K562 (cell line): ENCODE results near the gene MYOM1. TPM values are rescaled to one million over a fixed set of nuclear protein-coding genes. Genes with fewer than 3 reads are reported as not detected.
A peak's percentile ranks its signal among the peaks of the same experiment; 100 is the strongest.

Source experiments
- ATAC-seq: fragments of 200-7000 bp; cut with Tn5 transposase; 3 replicates; pipeline ENCODE4 v1.9.1; 2020; ENCODE audit warnings: moderate library complexity
- BruUV-seq: library from RNA; stranded (reverse); fragments of 400-500 nt; replicated peaks from 2 replicates; lab custom pipeline; 2021; lab: Mats Ljungman, UMichigan
- CTCF ChIA-PET: fragments of 300-600 bp; formaldehyde crosslinking; extraction: SDS; loops from one replicate; lab custom pipeline; 2021; ENCODE audit warnings: low intra/inter-chr PET ratio; lab: Yijun Ruan, JAX
- POLR2A ChIA-PET: fragments of 300-600, 350-650 bp; sonication (Branson Sonifier 250); formaldehyde crosslinking; extraction: SDS; loops from one replicate; lab custom pipeline; 2021; ENCODE audit warnings: antibody characterized with exemption, inconsistent platforms; lab: Yijun Ruan, JAX
- DNase-seq, 4 experiments: peaks; one replicate each; pipeline versions ENCODE4 v3.0.0 to v3.0.0-alpha.2; 2011 to 2018; ENCODE audit warnings: low spot score in 3 of 4, mixed read lengths in 3 of 4; ENCODE audit errors: extremely low read depth in 1 of 4
- FAIRE-seq: peaks from 2 replicates; lab custom pipeline; 2011; peaks lifted over from hg19 to GRCh38; lab: Jason Lieb, UNC
- H2AFZ ChIP-seq: 2 replicates; pipeline ENCODE4 v1.6.0; 2011; ENCODE audit warnings: low read depth, low read length, control low read depth, inconsistent platforms
- H3K27ac ChIP-seq: fragments of 200-600 bp; 3 replicates; pipeline ENCODE4 v1.8.0; 2011; ENCODE audit warnings: low read depth, mild to moderate bottlenecking, control low read depth, inconsistent platforms, low read length, moderate library complexity, mixed read lengths; ENCODE audit errors: extremely low read depth
- H3K27me3 ChIP-seq, 2 experiments: fragments of 300-600 bp in 1 of 2; 2 replicates in 1 of 2; 3 replicates in 1 of 2; pipeline versions ENCODE4 v1.6.0 to v1.8.0; 2011; ENCODE audit warnings: inconsistent platforms in 2 of 2, low read length in 2 of 2, mild to moderate bottlenecking in 1 of 2, mixed read lengths in 1 of 2, moderate library complexity in 1 of 2; ENCODE audit not compliant: control insufficient read depth in 2 of 2, insufficient read depth in 2 of 2
- H3K36me3 ChIP-seq: fragments of 300-600 bp; 3 replicates; pipeline ENCODE4 v1.8.0; 2011; ENCODE audit warnings: mild to moderate bottlenecking, low read length, inconsistent platforms; ENCODE audit not compliant: control insufficient read depth, insufficient read depth
- H3K4me1 ChIP-seq, 2 experiments: fragments of 200-600 bp in 1 of 2; replicated peaks in 1 of 2; 2 replicates in 1 of 2; 3 replicates in 1 of 2; pipeline versions ENCODE4 v1.5.1 to v1.8.0; 2011; ENCODE audit warnings: inconsistent platforms in 2 of 2, low read length in 2 of 2, mild to moderate bottlenecking in 1 of 2, mixed read lengths in 1 of 2, moderate library complexity in 1 of 2; ENCODE audit not compliant: control insufficient read depth in 2 of 2, insufficient read depth in 2 of 2
- H3K4me2 ChIP-seq: 2 replicates; pipeline ENCODE4 v1.6.1; 2011; ENCODE audit warnings: low read length, control low read depth, inconsistent platforms, mixed read lengths; ENCODE audit not compliant: insufficient read depth
- H3K4me3 ChIP-seq: fragments of 200-600 bp; sonication (generic), shearing (Covaris generic); 2 replicates; pipeline ENCODE4 v1.5.1; 2016; ENCODE audit warnings: control low read depth, inconsistent platforms
- H3K79me2 ChIP-seq: fragments of 200-600 bp; 3 replicates; pipeline ENCODE4 v1.8.0; 2011; ENCODE audit warnings: low read length, inconsistent platforms; ENCODE audit not compliant: control insufficient read depth, insufficient read depth
- H3K9ac ChIP-seq, 2 experiments: 2 replicates each; pipeline versions ENCODE4 v1.6.0 to v1.6.1; 2011; ENCODE audit warnings: low read depth in 2 of 2, low read length in 2 of 2, control low read depth in 1 of 2, inconsistent platforms in 1 of 2, mild to moderate bottlenecking in 1 of 2, mixed read lengths in 1 of 2; ENCODE audit not compliant: insufficient read depth in 1 of 2
- H3K9me1 ChIP-seq: one replicate; pipeline ENCODE4 v1.6.0; 2011; ENCODE audit warnings: inconsistent platforms, mild to moderate bottlenecking, low read length, moderate library complexity; ENCODE audit not compliant: control insufficient read depth, insufficient read depth
- H3K9me3 ChIP-seq: replicated peaks from 2 replicates; pipeline ENCODE4 v1.5.1; 2011; ENCODE audit warnings: low read depth, low read length, inconsistent platforms; ENCODE audit not compliant: control insufficient read depth, insufficient read depth
- H4K20me1 ChIP-seq: replicated peaks from 2 replicates; pipeline ENCODE4 v1.6.1; 2011; ENCODE audit warnings: low read length, inconsistent platforms, mixed read lengths; ENCODE audit not compliant: control insufficient read depth, insufficient read depth
- CBX8 ChIP-seq: fragments of 200-600 bp; sonication (generic); IDR thresholded peaks from 2 replicates; pipeline ENCODE4 v1.6.1; 2012; ENCODE audit warnings: borderline replicate concordance, mixed run types, low read depth, mild to moderate bottlenecking, moderate library complexity, mixed read lengths, low read length, control low read depth, inconsistent platforms; ENCODE audit not compliant: poor library complexity, severe bottlenecking; ENCODE audit errors: extremely low read depth
- MBD1 ChIP-seq: fragments of 250-450 bp; sonication (Bioruptor Pico); IDR thresholded peaks from 2 replicates; pipeline ENCODE4 v1.8.0; 2022; ENCODE audit warnings: inconsistent platforms
- MNT ChIP-seq, 2 experiments: fragments of 450-650 bp; conservative IDR thresholded peaks; 2 replicates each; pipeline ENCODE4 v1.6.1; 2017; ENCODE audit warnings: mild to moderate bottlenecking in 2 of 2, moderate library complexity in 2 of 2
- POLR2AphosphoS2 ChIP-seq: IDR thresholded peaks from 2 replicates; pipeline ENCODE4 v1.6.1; 2012; ENCODE audit warnings: low read length, improper control_type of control experiment
- PPARD ChIP-seq: fragments of 250-450 bp; sonication (Bioruptor Pico); IDR thresholded peaks from 2 replicates; pipeline ENCODE4 v1.8.0; 2022; ENCODE audit warnings: inconsistent platforms, mild to moderate bottlenecking, moderate library complexity
- SMAD3 ChIP-seq: fragments of 450-650 bp; formaldehyde crosslinking; conservative IDR thresholded peaks from 2 replicates; pipeline ENCODE4 v1.4.0; 2020; ENCODE audit warnings: mild to moderate bottlenecking
- TOE1 ChIP-seq, 2 experiments: fragments of 450-650 bp in 1 of 2; sonication (generic) in 1 of 2; formaldehyde crosslinking in 1 of 2; IDR thresholded peaks; 2 replicates each; pipeline versions ENCODE4 v1.7.1 to v1.8.0; 2016 to 2022; ENCODE audit warnings: borderline replicate concordance in 2 of 2, mild to moderate bottlenecking in 2 of 2, antibody characterized with exemption in 1 of 2, inconsistent platforms in 1 of 2, low read depth in 1 of 2, missing genetic modification reagents in 1 of 2, moderate library complexity in 1 of 2
- ZNF318 ChIP-seq, 2 experiments: fragments of 450-650 bp; IDR thresholded peaks; 2 replicates each; pipeline ENCODE4 v1.6.1; 2016; ENCODE audit warnings: mild to moderate bottlenecking in 2 of 2, borderline replicate concordance in 1 of 2, low read depth in 1 of 2, moderate library complexity in 1 of 2
- WGBS: fragments of 100-300 bp; shearing (Covaris generic); methylation state at CpG from one replicate; pipeline ENCODE4 v1.1.6; 2016; ENCODE audit warnings: low coverage, mixed read lengths; ENCODE audit not compliant: insufficient coverage; ENCODE audit errors: missing lambda C conversion rate; 5-methylcytosine and 5-hydroxymethylcytosine counted together
- in situ Hi-C: fragments of 300-500 bp; cut with MboI; formaldehyde crosslinking; loops from 4 replicates; pipeline ENCODE4 v1.15.0; 2018; ENCODE audit warnings: inconsistent platforms, mixed read lengths
- intact Hi-C: fragments of 100-400 bp; cut with micrococcal nuclease; formaldehyde crosslinking; loops from 2 replicates; pipeline ENCODE4 v1.14.2; 2022
- polyA plus RNA-seq, 8 experiments: library from polyadenylated mRNA; depleted of rRNA in 4 of 8; stranded (reverse) in 5 of 8; unstranded in 3 of 8; fragments of >200 nt; fragmentation: Nextera tagmentation in 2 of 8; fragmentation: Illumina TruSeq in 1 of 8; extraction: Ambion mirVana in 2 of 8; extraction: Trizol in 1 of 8; gene quantifications; 2 replicates each; pipeline versions ENCODE4 v1.2.1 to v1.2.3, GENCODE V29; 2011 to 2014; ENCODE audit warnings: inconsistent platforms in 1 of 8, missing spikeins in 1 of 8
- total RNA-seq, 7 experiments: library from RNA; depleted of rRNA in 6 of 7; stranded (reverse); fragments of >200 nt in 6 of 7; fragmentation: Illumina TruSeq in 2 of 7; extraction: Trizol in 2 of 7; gene quantifications; 2 replicates each; pipeline versions ENCODE4 v1.2.1 to v1.2.3, GENCODE V29; 2011 to 2021; ENCODE audit warnings: low replicate concordance in 1 of 7

MYOM1 gene
- total and polyA plus RNA-seq, 9 of the 15 experiments (the other 6 are each of a cell fraction or from before 2014, with no cell fraction given): 0.01 to 0.62 (median 0.25) TPM

- DNase-seq (no peak), ATAC-seq (peak; percentile 29)
- Histone ChIP-seq H3K36me3 (no peaks in the 10 kb centered on the region), H3K79me2 (no peaks in the 10 kb centered on the region), H3K9ac (no peak overlapping the region), H3K9me3 (no peaks in the 10 kb centered on the region), H3K4me1 (peaks cover 3 to 17% of the 10 kb centered on the region in 2 experiments; a peak in 3 of 5 replicates), H2AFZ (peak overlapping the region; percentile 63), H3K27me3 (no peaks in the 10 kb centered on the region), H3K9me1 (no peaks in the 10 kb centered on the region), H3K4me3 (no peak overlapping the region)
- POLR2A ChIA-PET: interaction anchor here (0.6 to 0.8 kb wide), 2 partner anchors 10 to 70 kb away, joined by 3 to 4 read pairs; no protein-coding TSS in a partner anchor
- intact Hi-C loops: no loop called here
- in situ Hi-C loops: no loop called here
- no TSS peak for BruUV-seq
- CTCF ChIA-PET: no interaction called here
- TF ChIP-seq MNT (conservative IDR thresholded peaks at IDR 0.05) (no peak), POLR2AphosphoS2 (no peak), PPARD (CRISPR knock-in tag) (no peak), TOE1 (IDR thresholded peaks at IDR 0.05; ENCODE audit: borderline replicate concordance) (no peak), TOE1 (CRISPR knock-in tag; IDR thresholded peaks at IDR 0.05; ENCODE audit: borderline replicate concordance, low read depth) (no peak), CBX8 (no peak), MBD1 (0 out of 2 replicates have a peak, but pooled peaks have one; percentile 47), ZNF318 (IDR thresholded peaks at IDR 0.05; ENCODE audit: borderline replicate concordance in 1 of 2, low read depth in 1 of 2) (no peak), SMAD3 (CRISPR knock-in tag) (no peak)
- TF ChIP-seq, all 486 proteins: peak for 1
- 56% methylated on average over 11 of the region's 11 CpGs for WGBS
- Histone ChIP-seq H4K20me1 (no peaks in the 10 kb centered on the region), H3K27ac (no peak overlapping the region), H3K4me2 (no peak overlapping the region)
- FAIRE-seq: no peak
These were observed 192.3 kb downstream of the MYOM1 start for GRCh38 chr18:3027370-3027891.
